ENCODE results near the gene LMTK3.

DNA sequence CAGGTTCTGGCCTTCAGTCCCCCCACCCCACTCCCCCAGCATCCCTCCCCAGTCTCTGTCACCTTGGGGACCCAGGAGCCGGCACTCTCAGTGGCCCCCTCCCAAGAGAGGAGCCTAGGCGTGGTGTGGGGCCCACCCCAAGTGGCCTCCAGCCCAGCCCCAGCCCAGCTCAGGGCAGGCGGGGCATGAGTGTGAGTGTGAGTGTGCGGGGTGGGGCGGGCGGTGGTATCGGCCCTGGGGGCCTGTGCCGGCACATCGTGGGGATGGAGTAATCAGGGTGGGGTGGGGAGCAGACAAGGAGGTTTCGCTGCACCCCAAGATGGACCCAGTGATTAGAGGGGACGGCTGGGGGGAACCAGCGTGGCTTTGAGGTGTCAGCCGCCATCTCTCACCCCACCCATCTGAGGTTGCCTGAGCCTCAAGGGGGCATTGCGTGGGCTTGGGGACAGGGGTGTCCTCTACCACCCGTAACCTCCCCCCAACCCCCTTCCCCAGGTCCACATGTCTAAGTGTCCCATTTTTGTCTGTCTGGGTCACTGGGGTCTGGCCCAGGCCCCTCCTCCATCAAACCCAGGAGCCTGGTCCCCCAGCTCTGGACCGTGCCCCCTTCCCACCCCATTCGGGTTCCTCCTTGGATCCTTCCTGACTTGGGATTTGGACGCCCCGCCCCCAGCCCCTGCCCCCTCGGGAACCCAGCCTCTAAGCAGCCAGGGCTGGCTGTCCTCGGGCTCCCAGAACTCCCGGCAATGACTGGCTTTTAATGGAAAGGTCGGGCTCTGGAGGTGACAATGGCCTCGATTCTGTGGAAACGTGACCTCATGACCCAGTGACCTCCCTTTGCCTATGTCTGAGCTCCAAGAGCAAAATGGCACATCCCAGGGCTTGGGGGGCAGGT lies 33.5 kb upstream of the LMTK3 start:
- TF ChIP-seq POLR2A (IDR thresholded peaks at IDR 0.05; ENCODE audit: low read depth, low read length): no peak
- no peak for TF ChIP-seq POLR2AphosphoS5 (IDR thresholded peaks at IDR 0.05; ENCODE audit: low read depth, low read length)
- TF ChIP-seq TAF1 (IDR thresholded peaks at IDR 0.05; ENCODE audit: low read depth, low read length): no peak
- no peak for TF ChIP-seq POU2F2 (IDR thresholded peaks at IDR 0.05; ENCODE audit: low read depth, low read length)
- TF ChIP-seq SPI1 (IDR thresholded peaks at IDR 0.05; ENCODE audit: low read depth, low read length): no peak
